Measurements from ENCODE around the gene CST4.
A peak's percentile ranks its signal among the peaks of the same experiment; 100 is the strongest.
"Not testable (repeated sequence)": the region's sequence is repeated elsewhere in the genome, so short reads cannot be mapped to it uniquely, and the experiment has no call there.

CST4 gene

DNA sequence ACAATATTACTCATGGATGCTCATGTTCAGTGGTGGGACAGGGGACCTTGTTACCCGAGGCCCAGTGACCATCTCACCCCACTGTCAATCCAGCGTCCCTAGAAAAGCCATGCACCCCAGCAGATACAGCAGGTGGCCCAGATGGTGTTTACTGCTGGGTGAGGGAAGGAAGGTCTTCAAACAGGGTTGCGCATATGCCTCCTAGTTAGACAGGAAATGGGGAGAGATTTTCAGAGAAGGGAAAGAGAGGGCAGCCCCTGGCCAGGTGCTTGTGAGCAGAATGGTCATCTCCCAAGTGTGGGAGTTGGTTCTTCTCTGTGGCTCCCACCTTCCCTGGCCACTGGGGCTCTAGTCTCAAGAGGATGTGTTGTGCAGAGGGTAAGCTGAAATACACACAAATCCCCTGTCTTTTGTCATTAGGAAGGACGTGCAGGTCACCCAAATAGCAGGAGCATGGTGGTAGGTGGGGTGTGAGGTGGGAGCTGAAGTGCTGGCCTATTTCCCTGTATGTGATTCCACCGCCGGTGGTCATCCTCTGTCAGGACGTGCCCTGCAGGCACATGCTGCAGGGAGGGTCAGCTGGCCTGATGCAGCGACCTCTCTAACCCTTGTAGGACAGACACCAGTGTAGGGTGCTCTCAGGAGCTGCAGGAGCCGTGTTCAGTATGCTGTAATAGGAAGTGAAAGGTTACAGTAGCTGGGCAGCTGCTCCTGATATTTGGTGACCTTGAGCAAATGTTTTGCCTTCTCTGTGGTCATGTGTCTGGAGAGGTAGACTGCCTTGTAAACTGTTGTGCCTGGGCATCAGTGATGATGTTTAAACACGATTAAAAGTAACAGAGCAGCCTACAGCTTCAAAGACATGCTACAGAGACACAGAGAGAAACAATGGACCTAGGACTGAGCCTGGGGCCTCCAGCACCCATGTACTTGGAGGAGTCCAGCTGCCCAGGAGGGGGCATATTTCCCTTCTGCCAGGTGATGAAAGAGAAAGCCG is 47.9 kb downstream of the CST4 start:
- no peak for DNase-seq (ENCODE audit: low spot score)

- DNase-seq (ENCODE audit: low spot score): no peak
These were observed 48.7 kb downstream of the CST4 start for GRCh38 chr20:23640018-23640601.

GRCh38 chr20:23639490-23639958 is 49.3 kb downstream of the CST4 start:
- DNase-seq (ENCODE audit: low spot score): no peak

DNA sequence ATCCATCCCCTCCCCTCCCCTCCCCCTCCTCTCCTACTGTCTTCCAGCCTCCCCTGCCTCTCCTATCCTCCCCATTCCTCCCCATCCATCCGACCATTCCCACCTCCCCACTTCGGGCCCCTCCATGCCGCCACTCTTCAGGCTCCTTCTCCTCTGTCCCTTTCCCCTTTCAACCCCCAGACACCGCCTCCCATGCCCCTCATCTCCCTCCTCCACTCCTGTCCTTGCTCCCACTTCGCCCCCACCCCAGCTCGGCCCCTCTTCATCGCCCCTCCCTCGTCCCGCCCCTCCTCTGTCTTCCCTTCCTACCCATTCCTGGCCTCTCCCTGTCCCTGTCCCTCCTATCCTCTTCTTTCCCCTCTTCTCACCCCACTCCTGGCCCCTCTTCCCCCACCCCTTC is 50.5 kb downstream of the CST4 start:
- DNase-seq (ENCODE audit: low spot score): no peak

DNA sequence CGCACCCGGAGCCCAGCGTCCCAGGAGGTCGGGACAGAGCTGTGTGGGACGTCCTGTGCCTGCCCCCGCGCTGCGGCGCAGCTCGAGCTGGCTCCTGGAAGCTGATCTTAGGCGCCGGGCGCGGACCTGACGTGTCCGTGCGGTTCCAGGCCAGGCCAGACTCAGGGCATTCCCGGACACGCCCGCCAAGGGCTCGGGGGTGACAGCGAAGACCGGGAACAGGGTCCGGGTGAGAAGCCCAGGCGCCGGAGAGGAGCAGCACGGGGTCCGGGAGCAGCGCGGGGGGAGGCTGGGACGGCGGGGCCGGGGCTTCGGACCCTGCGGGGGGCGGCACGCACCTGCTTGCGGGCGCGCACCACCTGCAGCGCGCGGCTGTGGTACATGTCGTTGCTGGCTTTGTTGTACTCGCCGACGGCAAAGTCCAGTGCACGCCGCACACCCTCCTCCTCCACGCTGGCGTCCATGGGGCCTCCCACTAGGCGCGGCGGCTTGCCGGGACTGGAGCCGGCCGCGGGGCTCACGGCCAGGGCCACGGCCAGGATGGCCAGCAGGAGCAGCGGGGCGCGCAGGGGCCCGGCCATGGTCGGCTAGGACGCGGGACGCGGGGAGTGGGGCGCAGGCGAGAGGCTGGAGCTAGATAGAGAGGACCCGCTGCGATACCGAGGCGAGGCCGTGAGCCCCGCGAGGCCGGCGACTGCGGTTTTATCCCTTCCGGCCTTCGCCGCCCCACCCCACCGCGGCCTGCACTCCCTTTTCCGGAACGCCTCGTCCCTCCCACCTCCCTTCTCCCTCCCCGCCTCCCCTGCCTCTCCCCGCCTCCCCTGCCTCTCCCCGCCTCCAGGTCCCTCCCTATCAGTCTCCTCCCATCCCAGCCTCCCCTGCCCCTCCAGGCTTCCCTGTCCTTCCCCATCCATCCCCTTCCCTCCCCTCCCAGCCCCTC is 51.3 kb downstream of the CST4 start, which contains the start of gene CST3:
Gene CST3, minus strand, starts transcription at position 674 of the 940 bp plus-strand sequence. Its CDS starts 93 bp downstream, at position 581.
- DNase-seq (ENCODE audit: low spot score): peak; percentile 89

GRCh38 chr20:23636908-23637281 is 51.9 kb downstream of the CST4 start:
- no peak for DNase-seq (ENCODE audit: low spot score)

GRCh38 chr20:23636182-23636907 is 52.5 kb downstream of the CST4 start:
- peak; percentile 77 for DNase-seq (ENCODE audit: low spot score)

GRCh38 chr20:23635768-23636090 is 53.1 kb downstream of the CST4 start:
- not testable (repeated sequence) for DNase-seq (ENCODE audit: low spot score)

All from RKO (cell line).